ENCODE measurements around the gene NECAP2. TPM values are rescaled to one million over a fixed set of nuclear protein-coding genes. Genes with fewer than 3 reads are reported as not detected.
"Not testable (repeated sequence)": the region's sequence is repeated elsewhere in the genome, so short reads cannot be mapped to it uniquely, and the experiment has no call there.

Gene NECAP2
- total RNA-seq, 1 experiment from 2014 or later = 107 TPM

GRCh38 chr1:16451841-16452528, 11.5 kb downstream of the NECAP2 start:
- in situ Hi-C loops (cut with HindIII; ENCODE audit: low sequenced_read_pairs) = no loop called here
- DNase-seq (ENCODE audit: low spot score) = no peak

- in situ Hi-C loops (cut with HindIII; ENCODE audit: low sequenced_read_pairs); DNase-seq (ENCODE audit: low spot score): not testable (repeated sequence)
Observed at GRCh38 chr1:16454909-16455308, 14.4 kb downstream of the NECAP2 start.

- in situ Hi-C loops (cut with HindIII; ENCODE audit: low sequenced_read_pairs); DNase-seq (ENCODE audit: low spot score): not testable (repeated sequence)
Observed at GRCh38 chr1:16456151-16456550, 15.6 kb downstream of the NECAP2 start.

GRCh38 chr1:16458831-16459230, 18.3 kb downstream of the NECAP2 start:
- in situ Hi-C loops (cut with HindIII; ENCODE audit: low sequenced_read_pairs) = no loop called here
- DNase-seq (ENCODE audit: low spot score) = peak; percentile 74

- in situ Hi-C loops (cut with HindIII; ENCODE audit: low sequenced_read_pairs) = no loop called here
- peak; percentile 74 for DNase-seq (ENCODE audit: low spot score)
Observed at GRCh38 chr1:16459352-16459925, 18.9 kb downstream of the NECAP2 start.

GRCh38 chr1:16461681-16462080, 21.2 kb downstream of the NECAP2 start:
- in situ Hi-C loops (cut with HindIII; ENCODE audit: low sequenced_read_pairs) = no loop called here
- no peak for DNase-seq (ENCODE audit: low spot score)

GRCh38 chr1:16462773-16463330, 22.3 kb downstream of the NECAP2 start:
- DNase-seq (ENCODE audit: low spot score) = no peak
- in situ Hi-C loops (cut with HindIII; ENCODE audit: low sequenced_read_pairs) = no loop called here

GRCh38 chr1:16464917-16465625, 24.5 kb downstream of the NECAP2 start:
- DNase-seq (ENCODE audit: low spot score) = no peak
- in situ Hi-C loops (cut with HindIII; ENCODE audit: low sequenced_read_pairs) = no loop called here

GRCh38 chr1:16468558-16468957, 28.0 kb downstream of the NECAP2 start:
- DNase-seq (ENCODE audit: low spot score) = no peak
- in situ Hi-C loops (cut with HindIII; ENCODE audit: low sequenced_read_pairs) = no loop called here

GRCh38 chr1:16474166-16474800, 33.8 kb downstream of the NECAP2 start:
- in situ Hi-C loops (cut with HindIII; ENCODE audit: low sequenced_read_pairs) = no loop called here
- no peak for DNase-seq (ENCODE audit: low spot score)

GRCh38 chr1:16474891-16475290, 34.4 kb downstream of the NECAP2 start:
- DNase-seq (ENCODE audit: low spot score); in situ Hi-C loops (cut with HindIII; ENCODE audit: low sequenced_read_pairs): not testable (repeated sequence)

- DNase-seq (ENCODE audit: low spot score); in situ Hi-C loops (cut with HindIII; ENCODE audit: low sequenced_read_pairs): not testable (repeated sequence)
Observed at GRCh38 chr1:16475771-16476770, 35.5 kb downstream of the NECAP2 start.

GRCh38 chr1:16478091-16478490, 37.6 kb downstream of the NECAP2 start:
- DNase-seq (ENCODE audit: low spot score) = no peak
- in situ Hi-C loops (cut with HindIII; ENCODE audit: low sequenced_read_pairs) = no loop called here

GRCh38 chr1:16483146-16483545, 42.6 kb downstream of the NECAP2 start:
- in situ Hi-C loops (cut with HindIII; ENCODE audit: low sequenced_read_pairs); DNase-seq (ENCODE audit: low spot score): not testable (repeated sequence)

GRCh38 chr1:16483639-16484500, 43.3 kb downstream of the NECAP2 start:
- DNase-seq (ENCODE audit: low spot score); in situ Hi-C loops (cut with HindIII; ENCODE audit: low sequenced_read_pairs): not testable (repeated sequence)

GRCh38 chr1:16484501-16484835, 43.9 kb downstream of the NECAP2 start:
- DNase-seq (ENCODE audit: low spot score) = no peak
- in situ Hi-C loops (cut with HindIII; ENCODE audit: low sequenced_read_pairs) = no loop called here

- no peak for DNase-seq (ENCODE audit: low spot score)
- in situ Hi-C loops (cut with HindIII; ENCODE audit: low sequenced_read_pairs) = no loop called here
Observed at GRCh38 chr1:16484931-16485330, 44.4 kb downstream of the NECAP2 start.

- in situ Hi-C loops (cut with HindIII; ENCODE audit: low sequenced_read_pairs); DNase-seq (ENCODE audit: low spot score): not testable (repeated sequence)
Observed at GRCh38 chr1:16486316-16486715, 45.8 kb downstream of the NECAP2 start.

Measured in G401 (cell line).